H1 (cell line): ENCODE results near the gene MPRIP. TPM values are rescaled to one million over a fixed set of nuclear protein-coding genes. Genes with fewer than 3 reads are reported as not detected.

Experiments used
- CTCF ChIA-PET: fragments of 300-600 bp; sonication (Branson Sonifier 250); formaldehyde crosslinking; loops from one replicate; lab custom pipeline; 2021; ENCODE audit not compliant: partially characterized antibody; lab: Charles Lee
- POLR2A ChIA-PET: fragments of 300-600 bp; sonication (Branson Sonifier 250); formaldehyde crosslinking; loops from one replicate; lab custom pipeline; 2021; ENCODE audit warnings: inconsistent platforms; ENCODE audit not compliant: partially characterized antibody; lab: Charles Lee
- DNase-seq, 2 experiments: peaks; one replicate each; pipeline versions ENCODE4 v3.0.0 to v3.0.0-alpha.2; 2010 to 2022; ENCODE audit warnings: low spot score in 2 of 2, low read depth in 1 of 2, mixed read lengths in 1 of 2
- FAIRE-seq: peaks from 2 replicates; lab custom pipeline; 2011; peaks lifted over from hg19 to GRCh38; lab: Jason Lieb, UNC
- H2AFZ ChIP-seq: 2 replicates; pipeline ENCODE4 v1.8.1; 2012; ENCODE audit warnings: low read length, inconsistent platforms
- H2AK5ac ChIP-seq: 2 replicates; pipeline ENCODE4 v1.6.1; 2013; ENCODE audit warnings: low read depth, low read length
- H2BK120ac ChIP-seq: replicated peaks from 2 replicates; pipeline ENCODE3; 2013; ENCODE audit warnings: low read depth, low read length, inconsistent platforms
- H2BK12ac ChIP-seq: 2 replicates; pipeline ENCODE4 v1.6.1; 2013; ENCODE audit warnings: low read depth, low read length
- H2BK15ac ChIP-seq: 2 replicates; pipeline ENCODE4 v1.6.1; 2013; ENCODE audit warnings: low read length
- H2BK20ac ChIP-seq: 2 replicates; pipeline ENCODE4 v1.6.1; 2013; ENCODE audit warnings: low read length
- H2BK5ac ChIP-seq: 2 replicates; pipeline ENCODE4 v1.6.1; 2013; ENCODE audit warnings: low read depth, low read length
- H3K14ac ChIP-seq: 2 replicates; pipeline ENCODE4 v1.6.1; 2013; ENCODE audit warnings: inconsistent platforms; ENCODE audit not compliant: insufficient read length
- H3K18ac ChIP-seq: 2 replicates; pipeline ENCODE4 v1.6.1; 2013; ENCODE audit warnings: low read length; ENCODE audit errors: extremely low read depth
- H3K23ac ChIP-seq: 2 replicates; pipeline ENCODE4 v1.6.1; 2013; ENCODE audit warnings: inconsistent platforms; ENCODE audit not compliant: insufficient read length
- H3K23me2 ChIP-seq: 2 replicates; pipeline ENCODE4 v1.6.1; 2013; ENCODE audit warnings: low read depth, low read length
- H3K27ac ChIP-seq: 2 replicates; pipeline ENCODE4 v1.6.1; 2011; ENCODE audit warnings: low read depth, low read length, inconsistent platforms
- H3K27me3 ChIP-seq, 4 experiments: replicated peaks in 1 of 4; 1 replicate in 1 of 4; 2 replicates in 3 of 4; pipeline versions ENCODE4 v1.6.1 to v1.8.1; 2011 to 2013; ENCODE audit warnings: low read length in 3 of 4, mild to moderate bottlenecking in 3 of 4, inconsistent platforms in 2 of 4, mixed read lengths in 2 of 4, moderate library complexity in 1 of 4; ENCODE audit not compliant: control insufficient read depth in 3 of 4, insufficient read depth in 3 of 4; ENCODE audit errors: extremely low read depth in 1 of 4
- H3K36me3 ChIP-seq, 4 experiments: 2 replicates each; pipeline versions ENCODE4 v1.6.1 to v1.8.1; 2011 to 2013; ENCODE audit warnings: mild to moderate bottlenecking in 4 of 4, low read length in 3 of 4, moderate library complexity in 2 of 4, control low read depth in 1 of 4, inconsistent platforms in 1 of 4; ENCODE audit not compliant: insufficient read depth in 4 of 4, control insufficient read depth in 2 of 4
- H3K4ac ChIP-seq: replicated peaks from 2 replicates; pipeline ENCODE3; 2013; ENCODE audit warnings: low read length, low read depth, mixed read lengths, inconsistent platforms; ENCODE audit not compliant: insufficient read length
- H3K4me1 ChIP-seq, 4 experiments: replicated peaks in 1 of 4; 1 replicate in 1 of 4; 2 replicates in 3 of 4; pipeline versions ENCODE4 v1.6.1 to v1.8.1; 2011 to 2013; ENCODE audit warnings: low read length in 3 of 4, inconsistent platforms in 2 of 4, mixed read lengths in 1 of 4; ENCODE audit not compliant: insufficient read depth in 4 of 4, control insufficient read depth in 3 of 4
- H3K4me2 ChIP-seq, 2 experiments: 2 replicates each; pipeline versions ENCODE4 v1.6.1 to v1.8.1; 2011 to 2013; ENCODE audit warnings: low read depth in 2 of 2, low read length in 2 of 2, control low read depth in 1 of 2, inconsistent platforms in 1 of 2, mild to moderate bottlenecking in 1 of 2; ENCODE audit not compliant: insufficient read depth in 1 of 2
- H3K4me3 ChIP-seq, 4 experiments: fragments of 200-600, 300-600 bp in 1 of 4; sonication (generic), shearing (Covaris generic), sonication (Bioruptor Twin) in 1 of 4; 2 replicates each; pipeline versions ENCODE4 v1.5.1 to v1.8.1; 2011 to 2016; ENCODE audit warnings: low read length in 4 of 4, low read depth in 3 of 4, control low read depth in 2 of 4, inconsistent platforms in 2 of 4, mild to moderate bottlenecking in 2 of 4, mixed read lengths in 1 of 4, moderate library complexity in 1 of 4; ENCODE audit not compliant: insufficient read depth in 2 of 4; ENCODE audit errors: extremely low read depth in 1 of 4
- H3K56ac ChIP-seq: replicated peaks from 2 replicates; pipeline ENCODE3; 2013; ENCODE audit warnings: low read depth, mild to moderate bottlenecking, mixed read lengths, low read length, inconsistent platforms; ENCODE audit not compliant: insufficient read length
- H3K79me1 ChIP-seq: 2 replicates; pipeline ENCODE4 v1.6.1; 2013; ENCODE audit warnings: low read depth, low read length, control low read depth
- H3K79me2 ChIP-seq, 2 experiments: 2 replicates each; pipeline versions ENCODE4 v1.6.1 to v1.8.1; 2012 to 2013; ENCODE audit warnings: low read length in 2 of 2, mild to moderate bottlenecking in 2 of 2, inconsistent platforms in 1 of 2; ENCODE audit not compliant: insufficient read depth in 2 of 2, control insufficient read depth in 1 of 2
- H3K9ac ChIP-seq, 4 experiments: replicated peaks in 1 of 4; 1 replicate in 1 of 4; 2 replicates in 3 of 4; pipeline versions ENCODE4 v1.6.1 to v1.8.1; 2011 to 2013; ENCODE audit warnings: low read depth in 3 of 4, low read length in 3 of 4, control low read depth in 2 of 4, mild to moderate bottlenecking in 2 of 4, moderate library complexity in 2 of 4, inconsistent platforms in 1 of 4; ENCODE audit errors: extremely low read depth in 1 of 4
- H3K9me3 ChIP-seq, 2 experiments: 2 replicates each; pipeline versions ENCODE4 v1.6.1 to v1.8.1; 2012 to 2013; ENCODE audit warnings: mild to moderate bottlenecking in 2 of 2, moderate library complexity in 2 of 2, control low read depth in 1 of 2, inconsistent platforms in 1 of 2, low read depth in 1 of 2, low read length in 1 of 2, mixed read lengths in 1 of 2; ENCODE audit not compliant: insufficient read depth in 2 of 2
- H4K20me1 ChIP-seq, 2 experiments: replicated peaks in 1 of 2; 2 replicates each; pipeline versions ENCODE3 to v1.8.1; 2011 to 2013; ENCODE audit warnings: inconsistent platforms in 2 of 2, low read length in 2 of 2, mild to moderate bottlenecking in 1 of 2; ENCODE audit not compliant: insufficient read depth in 2 of 2, control insufficient read depth in 1 of 2
- H4K5ac ChIP-seq: 2 replicates; pipeline ENCODE4 v1.6.1; 2013; ENCODE audit warnings: low read length, low read depth, mixed read lengths, inconsistent platforms; ENCODE audit not compliant: insufficient read length
- H4K8ac ChIP-seq: 2 replicates; pipeline ENCODE4 v1.8.0; 2013; ENCODE audit warnings: mild to moderate bottlenecking, moderate library complexity, low read length, inconsistent platforms; ENCODE audit not compliant: insufficient read depth; ENCODE audit errors: extremely low read depth
- H4K91ac ChIP-seq: replicated peaks from 2 replicates; pipeline ENCODE3; 2013; ENCODE audit warnings: low read length, mixed read lengths, inconsistent platforms; ENCODE audit not compliant: insufficient read length
- ASH2L ChIP-seq: fragments of 200-600, 300-600 bp; sonication (generic); IDR thresholded peaks from one replicate; pipeline ENCODE4 v1.7.1; 2017; ENCODE audit warnings: low read length
- CHD2 ChIP-seq: IDR thresholded peaks from 2 replicates; pipeline ENCODE4 v1.6.1; 2012; ENCODE audit warnings: low read length, improper control_type of control experiment
- CREB1 ChIP-seq: IDR thresholded peaks from 2 replicates; pipeline ENCODE4 v1.6.1; 2012; ENCODE audit warnings: inconsistent platforms
- EZH2 ChIP-seq: fragments of 200-600 bp; sonication (generic); IDR thresholded peaks from 2 replicates; pipeline ENCODE4 v1.7.1; 2012; ENCODE audit warnings: low read depth, mild to moderate bottlenecking, moderate library complexity, low read length, inconsistent platforms; ENCODE audit not compliant: severe bottlenecking
- FOSL1 ChIP-seq: IDR thresholded peaks from 2 replicates; pipeline ENCODE4 v1.6.1; 2011; ENCODE audit warnings: mild to moderate bottlenecking, low read depth, low read length, moderate library complexity; ENCODE audit not compliant: insufficient read depth
- HDAC2 ChIP-seq, 2 experiments: fragments of 300-600 bp in 1 of 2; sonication (generic) in 1 of 2; IDR thresholded peaks; 2 replicates each; pipeline ENCODE4 v1.6.1; 2011 to 2012; ENCODE audit warnings: low read depth in 2 of 2, low read length in 2 of 2, mild to moderate bottlenecking in 2 of 2, moderate library complexity in 2 of 2, borderline replicate concordance in 1 of 2, inconsistent platforms in 1 of 2
- MAFK ChIP-seq: IDR thresholded peaks from 2 replicates; pipeline ENCODE4 v1.6.1; 2012; ENCODE audit warnings: low read depth, mild to moderate bottlenecking, improper control_type of control experiment, low read length
- PHF8 ChIP-seq: fragments of 200-600 bp; sonication (generic); conservative IDR thresholded peaks from 2 replicates; pipeline ENCODE4 v1.7.1; 2012; ENCODE audit warnings: low read depth, mild to moderate bottlenecking, inconsistent platforms, low read length, moderate library complexity
- POU5F1 ChIP-seq: IDR thresholded peaks from 2 replicates; pipeline ENCODE4 v1.6.1; 2011; ENCODE audit warnings: low read depth, mild to moderate bottlenecking, low read length, moderate library complexity
- RFX5 ChIP-seq: IDR thresholded peaks from 2 replicates; pipeline ENCODE4 v1.6.1; 2011; ENCODE audit warnings: low read depth, low read length, improper control_type of control experiment, borderline replicate concordance
- SUZ12 ChIP-seq: fragments of 200-600 bp; sonication (generic); IDR thresholded peaks from 2 replicates; pipeline ENCODE4 v1.6.1; 2012; ENCODE audit warnings: mild to moderate bottlenecking, inconsistent platforms, low read length, moderate library complexity, mixed read lengths
- TBP ChIP-seq: IDR thresholded peaks from 2 replicates; pipeline ENCODE4 v1.6.1; 2011; ENCODE audit warnings: low read depth, low read length, improper control_type of control experiment
- ZNF274 ChIP-seq: IDR thresholded peaks from 2 replicates; pipeline ENCODE4 v1.7.0; 2012; ENCODE audit warnings: low read length, borderline replicate concordance; ENCODE audit errors: extremely low read depth
- WGBS, 2 experiments: shearing (Covaris generic) in 1 of 2; methylation state at CpG; one replicate each; pipeline versions ENCODE4 v1.1.6 to v1.1.7; 2013 to 2015; ENCODE audit warnings: low lambda C conversion rate in 2 of 2, mixed read lengths in 2 of 2, inconsistent platforms in 1 of 2, low coverage in 1 of 2, missing lambda C conversion rate in 1 of 2; ENCODE audit not compliant: insufficient replicate concordance in 2 of 2, insufficient coverage in 1 of 2, insufficient read length in 1 of 2; ENCODE audit errors: extremely low coverage in 1 of 2, missing lambda C conversion rate in 1 of 2; 5-methylcytosine and 5-hydroxymethylcytosine counted together
- polyA plus RNA-seq, 7 experiments: library from polyadenylated mRNA; depleted of rRNA in 3 of 7; stranded (reverse) in 5 of 7; unstranded in 2 of 7; fragments of >200 nt in 5 of 7; fragments of 200-250 nt in 2 of 7; gene quantifications; 1 replicate in 5 of 7; 2 replicates in 1 of 7; 4 replicates in 1 of 7; pipeline versions ENCODE4 v1.2.1 to v1.2.3, GENCODE V29; 2011 to 2013; ENCODE audit warnings: missing spikeins in 2 of 7, mixed read lengths in 2 of 7
- total RNA-seq: library from RNA; stranded (reverse); fragmentation: NEBNext Ultra II Directional; extraction: Animal tissue kit (Norgen Biotek cat#: 25700); gene quantifications from 2 replicates; pipeline ENCODE4 v1.2.1, GENCODE V29; 2021

MPRIP gene
- total and polyA plus RNA-seq, 2 of the 8 experiments (the other 6 are each of a cell fraction or from before 2014, with no cell fraction given) = 48.6 to 146 TPM

DNA sequence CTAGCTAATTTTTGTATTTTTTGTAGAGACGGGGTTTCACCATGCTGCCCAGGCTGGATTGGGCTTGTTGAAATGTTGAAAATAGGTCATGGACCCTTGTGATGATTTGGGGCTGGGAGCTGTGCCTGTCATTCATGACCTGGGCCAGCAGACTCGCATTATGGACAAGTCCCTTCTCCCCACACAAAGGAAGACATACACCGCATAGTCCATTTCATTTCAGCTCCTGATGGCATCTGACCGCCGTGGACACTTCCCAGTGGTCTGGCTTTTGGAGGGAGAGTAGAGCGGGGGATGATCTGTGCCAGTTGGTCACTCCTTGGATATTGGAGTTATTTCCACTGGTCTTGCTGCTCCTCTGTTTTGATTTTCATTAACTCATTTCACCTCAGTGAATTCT, 34.8 kb downstream of the MPRIP start:
- no peak overlapping the region for H3K18ac ChIP-seq
- peaks cover 18% of the 10 kb centered on the region for H3K79me1 ChIP-seq
- H3K9ac ChIP-seq = no peak overlapping the region
- no peak overlapping the region for H4K5ac ChIP-seq
- no peak overlapping the region for H4K91ac ChIP-seq
- H2BK12ac ChIP-seq = no peak overlapping the region
- no peaks in the 10 kb centered on the region for H3K27me3 ChIP-seq
- H2AFZ ChIP-seq = no peak overlapping the region
- H3K9me3 ChIP-seq = no peaks in the 10 kb centered on the region
- H3K27ac ChIP-seq = no peak overlapping the region
- POLR2A ChIA-PET = no interaction called here
- FAIRE-seq (no peak), DNase-seq (no peak)
- H3K14ac ChIP-seq = no peak overlapping the region
- 90% methylated on average over 6 of the region's 6 CpGs; no CpG with 5 or more reads in 1 of the 2 experiments for whole genome bisulfite sequencing, 2 experiments
- H2BK20ac ChIP-seq = no peak overlapping the region
- H3K23me2 ChIP-seq = no peaks in the 10 kb centered on the region
- peaks cover 6 to 18% of the 10 kb centered on the region in 2 experiments for H4K20me1 ChIP-seq
- H3K56ac ChIP-seq = no peak overlapping the region
- peaks cover 0 to 11% (median 2%) of the 10 kb centered on the region in 4 experiments; a peak in 2 of 8 replicates for H3K36me3 ChIP-seq
- H3K4me3 ChIP-seq = no peak overlapping the region
- H2AK5ac ChIP-seq = no peak overlapping the region
- CTCF ChIA-PET = interaction anchor here (1.0 to 1.4 kb wide), 3 partner anchors 26 to 69 kb away, joined by 3 to 4 read pairs (median 3); no protein-coding TSS in a partner anchor
- H2BK15ac ChIP-seq = no peak overlapping the region
- H3K4ac ChIP-seq = no peak overlapping the region
- H3K79me2 ChIP-seq = peaks cover 0 to 33% of the 10 kb centered on the region in 2 experiments; a peak in 2 of 4 replicates
- H3K4me1 ChIP-seq = no peaks in the 10 kb centered on the region
- no peak overlapping the region for H3K23ac ChIP-seq
- H3K4me2 ChIP-seq = no peak overlapping the region
- H2BK120ac ChIP-seq = no peak overlapping the region
- no peak overlapping the region for H2BK5ac ChIP-seq
- H4K8ac ChIP-seq = no peak overlapping the region
- TF ChIP-seq POU5F1 (no peak), FOSL1 (no peak), MAFK (no peak), SUZ12 (no peak), CREB1 (no peak), TBP (no peak), CHD2 (no peak), EZH2 (no peak), ZNF274 (no peak), PHF8 (no peak), ASH2L (no peak), HDAC2 (IDR thresholded peaks at IDR 0.05; ENCODE audit: borderline replicate concordance in 1 of 2, low read depth in 2 of 2, low read length in 2 of 2) (no peak), RFX5 (no peak)
